GM21737 (cell line): ENCODE measurements around the gene VSIG10L.

Experiments
- ATAC-seq: cut with Tn5 transposase; IDR thresholded peaks from one replicate; pipeline ENCODE4 v1.9.1; 2021; ENCODE audit warnings: mild to moderate bottlenecking, moderate library complexity; ENCODE audit not compliant: unreplicated experiment

Gene VSIG10L

DNA sequence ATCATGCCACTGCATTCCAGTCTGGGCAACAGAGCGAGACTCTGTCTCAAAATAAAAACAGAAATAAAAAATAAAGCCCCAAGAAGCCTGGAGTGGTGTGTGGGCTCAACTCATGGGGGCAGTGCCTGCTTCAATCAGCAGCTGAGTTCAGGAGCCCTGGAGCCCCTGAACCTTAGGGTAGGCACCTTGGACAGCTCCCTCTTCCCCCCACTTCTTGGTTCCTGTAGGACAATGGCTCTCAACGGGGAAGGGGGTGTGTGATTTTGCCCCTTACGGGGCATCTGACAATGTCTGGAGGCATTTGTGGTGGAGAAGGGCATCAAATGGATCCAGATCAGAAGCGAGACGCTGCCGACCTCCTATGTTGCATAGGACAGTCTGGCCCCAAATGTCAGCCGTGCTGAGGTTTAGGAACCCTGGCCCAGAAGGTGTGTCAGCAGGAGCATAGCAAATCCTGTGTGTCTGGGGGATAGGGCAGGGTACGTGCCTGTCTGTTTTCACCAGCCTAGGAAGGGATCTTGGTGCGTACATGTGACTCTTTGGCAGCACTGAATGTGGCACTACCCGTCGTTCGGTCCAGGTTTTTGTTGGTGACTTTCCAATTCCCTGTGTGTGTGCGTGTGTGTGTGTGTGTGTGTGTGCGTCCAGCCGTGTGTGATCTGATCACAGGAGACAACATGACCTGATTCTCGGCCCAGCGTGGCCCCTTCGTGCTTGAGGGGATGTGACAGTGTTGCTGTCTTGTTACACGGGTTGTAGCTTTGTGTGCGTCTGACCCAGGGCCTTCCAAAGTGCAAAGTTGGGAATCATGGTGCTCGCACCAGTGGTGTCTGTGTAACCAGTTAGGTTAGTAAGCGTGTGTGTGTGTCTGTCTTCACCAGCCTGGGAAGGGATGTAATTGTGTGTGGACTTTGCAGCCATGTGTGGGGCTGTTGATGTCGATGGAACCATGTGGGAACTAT is 23.0 kb downstream of the VSIG10L start:
- no peak for ATAC-seq

DNA sequence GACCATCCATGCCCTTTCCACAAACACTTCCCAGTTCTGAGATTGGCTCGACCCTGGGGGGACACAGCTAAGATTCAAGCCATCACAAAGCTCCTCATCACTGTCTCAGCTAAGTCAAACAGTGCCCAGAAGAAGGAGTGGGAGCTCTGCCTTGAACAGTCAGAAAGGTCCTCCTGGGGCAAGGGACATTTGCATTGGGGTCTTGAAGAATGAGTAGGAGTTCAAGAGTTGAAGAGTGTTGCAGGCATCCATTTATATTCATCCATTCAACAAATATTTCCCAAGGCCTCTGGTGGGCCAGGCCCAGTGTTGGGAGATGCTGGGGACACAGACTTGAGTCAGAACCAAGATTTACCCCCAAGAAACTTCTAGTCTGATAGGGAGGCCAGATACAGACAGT is 24.0 kb downstream of the VSIG10L start:
- no peak for ATAC-seq

DNA sequence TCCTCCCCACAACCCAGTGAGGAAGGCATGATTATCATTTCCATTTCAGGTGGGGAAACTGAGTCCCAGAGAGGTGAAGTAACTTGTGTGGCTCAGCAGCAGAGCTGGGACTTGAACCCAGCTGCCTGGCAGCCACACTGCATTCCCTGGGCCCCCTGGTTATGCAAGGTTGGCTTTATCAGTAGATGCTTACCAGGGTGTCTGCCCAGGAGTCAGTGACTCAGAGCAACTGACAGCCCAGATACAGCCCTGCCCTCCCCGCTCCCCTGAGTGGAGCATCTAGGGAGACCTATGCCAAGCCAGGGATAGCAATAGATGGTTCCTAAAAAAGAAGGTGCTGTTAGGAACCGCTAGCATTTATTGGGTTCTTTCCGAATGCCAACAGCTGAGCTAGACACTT is 24.6 kb downstream of the VSIG10L start:
- ATAC-seq = no peak

DNA sequence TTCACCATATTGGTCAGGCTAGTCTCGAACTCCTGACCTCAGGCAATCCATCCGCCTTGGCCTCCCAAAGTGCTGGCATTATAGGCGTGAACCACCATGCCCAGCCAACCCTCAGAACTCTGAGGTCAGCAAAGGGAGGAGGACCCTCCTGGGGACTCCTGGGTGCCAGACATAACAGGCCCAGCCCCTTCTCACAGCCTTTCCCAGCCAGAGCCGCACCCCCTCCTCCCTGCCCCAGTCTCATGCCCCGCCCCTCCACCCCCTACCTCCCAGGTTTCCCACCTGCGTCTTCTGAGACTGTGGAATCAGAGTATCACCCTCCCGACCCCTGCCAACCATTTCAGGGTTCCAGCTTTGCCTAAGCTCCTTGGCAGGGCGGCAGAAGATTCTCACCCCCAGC is 25.3 kb downstream of the VSIG10L start:
- no peak for ATAC-seq

DNA sequence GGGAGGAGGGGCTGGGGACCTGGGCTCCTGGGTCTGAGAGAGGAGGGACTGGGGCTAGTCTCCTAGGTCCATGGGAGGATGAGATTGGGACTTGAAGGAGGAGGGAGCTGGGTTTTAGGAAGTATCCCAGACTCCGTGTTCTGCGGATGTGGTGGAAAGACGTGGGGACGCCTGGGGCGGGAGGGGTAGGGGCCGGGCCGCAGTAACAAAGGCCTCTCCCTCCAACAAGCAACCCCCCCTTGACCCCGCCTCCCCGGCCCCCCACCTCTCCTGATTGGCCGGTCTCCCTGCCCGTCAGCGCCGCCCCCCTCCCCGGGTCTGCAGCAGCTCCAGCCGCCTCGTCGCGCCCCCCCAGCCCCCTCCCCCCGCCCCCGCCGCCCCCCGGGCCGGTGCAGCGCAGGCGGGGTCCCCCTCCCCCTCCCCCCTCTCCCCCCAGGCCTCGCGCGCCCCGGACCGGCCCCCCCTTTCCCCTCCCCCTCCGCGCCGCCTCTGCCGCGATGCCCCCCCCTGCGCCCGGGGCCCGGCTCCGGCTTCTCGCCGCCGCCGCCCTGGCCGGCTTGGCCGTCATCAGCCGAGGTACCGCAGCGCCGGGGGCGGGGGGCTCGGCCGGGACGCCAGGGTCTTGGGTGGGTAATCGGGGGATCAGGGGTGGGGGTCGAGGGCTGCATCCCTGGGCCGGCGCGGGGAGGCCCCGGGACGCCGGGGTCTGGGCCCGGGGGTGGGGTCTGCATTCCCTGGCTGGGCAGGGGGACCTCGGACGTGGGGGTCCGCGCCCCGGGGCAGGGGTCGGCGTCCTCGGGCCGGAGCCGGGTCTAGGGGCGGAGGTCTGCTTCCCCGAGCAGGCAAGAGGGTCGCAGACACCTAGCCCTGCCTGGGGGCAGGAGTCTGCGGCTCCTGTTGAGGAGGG is 30.3 kb downstream of the VSIG10L start, which contains the start of gene IGLON5:
Gene IGLON5, plus strand, starts transcription at position 294 of the 907 bp plus-strand sequence. Its CDS starts 204 bp downstream, at position 498.
- ATAC-seq = no peak

DNA sequence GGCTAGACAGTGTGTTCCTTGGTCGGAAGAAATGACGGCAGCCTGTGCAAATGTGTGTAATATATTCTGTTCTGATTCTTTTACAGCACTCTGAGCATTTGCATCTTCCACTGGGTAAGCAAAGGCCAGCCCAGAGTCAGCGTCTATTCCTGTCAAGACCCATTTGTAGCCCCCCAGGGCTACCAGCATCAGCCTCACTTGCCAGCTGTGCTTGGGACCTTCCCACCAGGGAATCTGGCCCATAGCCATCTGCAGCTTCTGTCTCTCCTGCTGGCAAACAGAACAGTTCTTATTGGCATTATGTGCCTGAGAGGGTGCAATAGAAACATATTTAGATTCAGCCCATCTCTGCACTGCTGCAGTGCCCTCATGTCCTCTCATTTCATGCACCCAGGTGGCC is 36.5 kb downstream of the VSIG10L start:
- no peak for ATAC-seq

DNA sequence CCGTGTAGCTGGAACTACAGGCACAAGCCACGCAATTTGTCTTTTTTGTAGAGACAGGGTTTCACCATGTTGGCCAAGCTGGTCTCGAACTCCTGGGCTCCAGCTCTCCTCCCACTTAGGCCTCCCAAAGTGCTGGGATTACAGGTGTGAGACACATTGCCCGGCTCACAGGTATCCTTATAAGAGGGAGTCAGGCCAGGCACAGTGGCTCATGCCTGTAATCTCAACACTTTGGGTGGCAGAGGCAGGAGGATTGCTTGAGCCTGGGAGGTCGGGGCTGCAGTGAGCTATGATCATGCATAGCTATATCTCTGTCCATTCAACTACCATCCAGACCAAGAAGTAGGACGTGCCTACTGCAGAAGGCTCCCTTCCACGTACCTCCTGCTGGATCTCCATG is 40.7 kb downstream of the VSIG10L start:
- ATAC-seq = no peak

DNA sequence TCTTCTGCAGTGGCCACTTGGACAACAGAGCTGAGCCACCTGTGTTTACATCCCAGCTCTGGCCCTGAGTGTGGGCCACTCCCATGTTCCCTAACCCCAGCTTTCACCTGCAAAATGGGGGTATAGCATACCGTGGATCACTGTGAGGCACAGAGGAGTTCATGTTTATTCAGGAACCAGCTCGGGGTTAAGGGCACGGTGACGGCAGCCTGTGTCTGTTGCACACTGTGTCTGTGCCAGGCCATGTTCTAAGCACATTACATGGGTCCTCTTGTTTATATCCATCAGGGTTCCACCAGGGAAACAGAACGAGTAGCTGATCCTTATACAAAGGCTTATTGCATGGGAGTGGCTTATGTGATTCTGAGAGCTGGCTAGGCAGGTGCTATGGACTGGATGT is 44.5 kb downstream of the VSIG10L start:
- ATAC-seq = no peak

DNA sequence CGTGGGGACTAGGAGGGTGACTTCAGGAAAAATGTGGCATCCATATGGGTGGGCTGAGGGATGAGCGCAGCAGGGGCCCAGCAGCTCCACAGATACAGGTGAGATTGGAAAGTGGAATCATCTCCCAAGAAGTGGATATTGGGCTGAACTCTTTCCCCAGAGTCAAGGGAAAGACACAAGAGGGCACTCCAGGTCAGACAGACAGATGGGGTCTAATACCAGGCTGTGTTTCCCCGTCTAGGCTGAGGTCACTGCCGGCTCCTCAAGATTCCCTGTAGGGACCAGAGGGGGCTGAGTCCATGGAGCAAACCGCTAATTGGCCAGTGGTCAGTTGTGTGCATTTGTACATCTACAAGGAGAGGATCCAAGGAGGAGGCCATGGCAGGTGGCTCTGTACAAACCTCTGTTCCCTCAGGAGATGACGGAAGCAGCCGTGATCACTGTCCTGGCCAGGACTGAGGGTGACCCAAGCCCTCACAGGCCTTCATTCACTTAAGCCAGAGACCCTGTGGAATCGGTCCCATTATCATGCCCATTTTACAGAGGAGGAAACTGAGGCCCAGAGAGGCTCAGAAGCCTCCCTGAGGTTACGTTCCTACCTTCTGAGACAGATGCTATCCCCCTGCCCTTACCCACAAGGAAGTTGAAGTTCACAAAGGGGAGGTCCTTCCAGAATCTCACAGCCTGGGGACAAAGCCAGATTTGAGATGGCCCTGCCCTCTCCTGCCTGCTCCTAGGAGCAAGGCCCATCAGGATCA is 45.4 kb downstream of the VSIG10L start:
- no peak for ATAC-seq

DNA sequence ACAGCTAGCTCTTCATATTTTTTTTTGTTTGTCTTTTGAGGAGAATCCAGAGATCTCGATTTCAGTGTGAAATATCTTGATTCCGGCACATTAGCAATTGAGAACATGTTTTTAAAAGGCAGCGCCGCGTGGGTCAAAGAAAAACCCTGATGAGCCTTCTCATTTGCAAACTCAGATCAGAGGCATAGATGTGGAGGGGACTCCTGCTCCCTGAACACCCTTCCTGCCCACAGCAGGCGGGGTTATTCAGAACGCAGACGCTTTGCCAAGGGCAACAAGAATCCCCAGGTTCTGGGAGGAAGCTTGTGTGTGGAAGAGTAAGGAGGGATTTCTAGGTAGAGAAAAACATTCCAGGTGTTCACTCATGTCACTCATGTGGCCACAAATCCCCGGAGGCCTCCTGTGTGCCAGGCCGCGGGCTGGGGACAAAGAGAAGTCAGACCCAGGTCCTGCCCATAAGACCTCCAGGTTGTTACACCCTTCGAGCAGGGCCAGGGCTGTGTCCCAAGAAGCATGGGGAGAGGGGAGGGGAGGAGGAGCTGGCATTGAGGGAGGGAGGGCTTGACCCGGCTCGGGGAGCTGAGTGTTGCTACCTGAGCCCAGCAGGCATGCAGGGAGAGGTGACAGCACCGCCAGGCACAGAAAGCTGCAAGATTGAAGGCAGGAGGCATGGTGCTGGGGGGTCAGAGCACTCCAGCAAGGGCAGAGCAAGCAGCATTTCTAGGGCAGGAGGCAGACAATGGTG is 46.4 kb downstream of the VSIG10L start:
- ATAC-seq = no peak

DNA sequence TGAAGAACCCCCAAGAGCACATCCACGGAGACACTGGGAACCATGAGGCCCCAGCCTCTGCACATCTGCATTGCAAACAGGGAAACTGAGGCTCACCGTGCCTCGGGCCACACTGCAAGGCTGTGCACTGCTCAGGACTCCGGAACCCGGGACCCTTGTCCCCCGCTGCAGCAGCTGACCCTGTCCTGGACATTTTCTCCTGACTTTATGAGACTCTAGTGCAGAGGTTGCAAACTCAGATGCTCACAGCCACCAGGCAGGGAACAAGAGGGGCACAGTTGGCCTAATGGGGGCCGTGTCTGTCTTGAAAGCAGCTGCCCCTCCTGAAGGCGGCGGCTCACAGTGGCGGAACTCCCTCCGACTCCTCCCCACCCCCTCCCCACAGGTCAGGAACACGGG is 47.0 kb downstream of the VSIG10L start:
- ATAC-seq = no peak

DNA sequence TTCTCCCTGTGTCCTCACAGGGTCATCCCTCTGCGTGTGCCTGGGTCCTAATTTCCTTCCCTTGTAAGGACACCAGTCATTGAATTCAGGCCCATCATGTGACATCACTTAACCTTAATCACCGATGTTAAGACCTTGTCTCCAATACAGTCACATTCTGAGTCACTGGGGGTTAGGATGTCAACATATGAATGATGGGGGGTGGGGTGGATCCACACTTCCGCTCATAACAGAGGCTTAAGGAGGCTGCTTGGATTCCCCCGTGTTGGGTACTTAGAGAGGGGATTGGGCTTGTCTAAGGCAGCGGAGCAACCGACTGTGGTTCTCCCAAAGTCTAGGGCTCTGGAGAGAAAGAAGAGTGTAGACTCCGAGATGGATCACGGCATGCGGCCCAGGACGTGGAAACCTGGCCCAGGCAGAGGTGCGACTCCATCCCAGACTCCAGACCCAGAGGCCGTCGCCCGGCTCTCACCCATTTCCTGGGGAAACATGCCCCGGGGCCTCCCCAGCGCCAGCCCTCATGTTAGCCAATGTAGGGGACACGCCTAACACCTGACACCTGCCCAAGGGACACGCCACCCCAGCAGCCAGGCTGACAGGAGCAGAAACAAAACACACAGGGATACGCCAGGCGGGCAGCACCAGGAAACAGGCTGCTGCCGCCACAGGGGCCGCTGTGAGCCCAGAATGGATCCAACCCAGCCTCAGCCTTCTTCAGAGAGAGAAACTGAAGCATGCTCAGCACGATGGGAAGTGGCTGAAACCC is 47.5 kb downstream of the VSIG10L start:
- no peak for ATAC-seq

DNA sequence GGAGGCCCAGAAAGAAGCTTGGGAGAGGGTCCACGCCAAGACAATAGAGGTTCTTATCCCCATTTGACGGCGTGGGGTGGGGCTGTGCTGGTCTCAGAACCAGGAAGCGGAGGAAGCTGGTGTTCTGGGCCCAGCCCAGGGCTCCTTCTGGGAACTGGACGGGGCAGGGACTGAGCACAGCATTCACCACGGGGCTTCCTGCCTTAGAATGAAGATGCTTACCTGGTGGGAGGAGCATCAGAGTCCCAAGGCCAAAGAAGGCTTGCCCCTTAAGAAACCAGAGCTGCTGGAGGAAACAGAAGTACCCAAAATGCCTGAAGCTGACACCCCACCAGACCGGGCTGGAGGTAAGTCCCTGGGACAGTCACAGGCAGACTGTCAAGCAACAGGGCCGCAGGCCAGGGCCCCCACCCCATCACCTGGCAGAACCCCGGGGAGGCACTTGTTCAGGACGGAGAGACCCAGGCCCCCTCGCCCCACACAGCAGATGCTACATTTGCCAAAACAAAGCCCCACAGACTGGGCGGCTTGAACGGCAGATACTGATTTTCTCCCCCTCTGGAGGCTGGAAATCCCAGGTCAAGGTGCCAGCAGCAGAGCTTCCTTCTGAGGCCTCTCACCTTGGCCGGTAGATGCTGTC is 48.2 kb downstream of the VSIG10L start:
- ATAC-seq = no peak

DNA sequence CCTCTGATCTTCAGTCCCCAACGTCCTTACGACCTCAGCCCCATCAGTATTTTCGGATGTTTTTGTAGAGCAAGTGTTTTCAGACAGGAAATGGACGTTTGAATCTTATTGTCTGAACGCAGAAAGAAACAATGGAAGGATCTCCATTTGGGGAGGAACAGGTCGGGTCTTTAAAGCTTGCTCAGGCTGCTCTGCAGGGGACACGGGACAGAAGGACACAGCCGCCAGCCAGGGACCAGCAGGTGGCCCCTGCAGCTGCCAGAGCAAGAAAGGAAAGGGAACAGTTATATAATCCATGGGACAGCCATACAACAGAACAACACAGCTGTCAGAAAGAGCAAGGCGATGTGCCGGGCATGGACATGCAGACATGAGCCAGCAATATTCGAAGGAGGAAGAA is 49.0 kb downstream of the VSIG10L start:
- ATAC-seq = no peak

DNA sequence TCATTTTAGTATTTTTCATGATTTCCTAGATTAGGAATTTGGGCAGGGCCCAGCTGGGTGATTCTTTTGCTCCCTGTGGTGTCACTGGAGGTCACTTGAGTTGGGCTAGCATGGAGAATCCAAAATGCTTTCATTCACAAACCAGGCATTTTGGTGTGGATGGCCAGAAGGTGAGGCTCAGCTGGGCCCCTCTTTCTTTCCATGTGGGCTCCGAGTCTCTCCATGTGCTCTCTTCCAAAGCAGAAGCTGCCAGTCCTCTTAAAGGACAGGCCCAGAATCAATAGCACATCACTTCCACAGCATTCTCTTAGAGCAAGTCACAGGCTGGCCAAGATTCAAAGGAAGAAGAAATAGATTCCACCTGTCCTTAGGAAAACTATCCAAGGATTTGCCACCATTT is 52.3 kb downstream of the VSIG10L start:
- ATAC-seq = no peak

DNA sequence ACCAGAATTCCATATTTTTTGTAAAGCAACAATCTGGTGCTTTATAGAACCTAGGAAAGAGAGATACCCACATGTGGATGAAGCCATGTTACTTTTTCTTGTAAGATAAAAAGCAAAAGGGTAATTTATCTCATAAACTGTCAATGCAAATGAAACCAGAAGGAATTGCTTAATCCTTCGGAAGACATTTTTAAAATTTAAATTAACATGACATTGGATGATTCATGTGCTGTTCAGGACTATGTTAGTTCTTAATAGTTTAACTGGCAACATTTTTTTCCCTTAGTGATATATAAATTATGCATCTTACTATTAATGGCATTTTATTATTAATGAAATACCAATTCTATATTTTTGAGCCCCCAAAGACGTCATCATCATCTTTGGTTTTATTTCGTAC is 56.3 kb downstream of the VSIG10L start:
- ATAC-seq = no peak

DNA sequence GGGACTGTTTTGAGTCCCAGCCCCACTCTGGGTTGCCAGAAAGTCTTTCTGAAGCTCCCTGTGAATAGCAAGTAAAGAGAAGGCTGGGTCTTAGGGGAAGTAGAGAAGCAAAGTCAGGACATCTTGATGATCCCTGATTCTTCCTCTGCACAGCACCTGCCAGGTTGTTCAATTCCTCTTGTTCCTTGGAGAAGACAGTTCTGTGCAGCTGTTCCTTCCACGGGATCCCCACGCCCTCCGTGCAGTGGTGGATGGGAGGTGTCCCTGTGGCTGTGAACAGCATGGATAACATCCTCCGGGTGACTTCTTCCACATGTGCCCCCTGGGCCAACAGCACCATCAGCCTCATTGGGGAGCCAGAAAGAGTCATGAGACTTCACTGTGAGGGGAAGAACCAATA is 59.6 kb downstream of the VSIG10L start:
- no peak for ATAC-seq
